ENCODE data around the gene OR8I2.

DNA sequence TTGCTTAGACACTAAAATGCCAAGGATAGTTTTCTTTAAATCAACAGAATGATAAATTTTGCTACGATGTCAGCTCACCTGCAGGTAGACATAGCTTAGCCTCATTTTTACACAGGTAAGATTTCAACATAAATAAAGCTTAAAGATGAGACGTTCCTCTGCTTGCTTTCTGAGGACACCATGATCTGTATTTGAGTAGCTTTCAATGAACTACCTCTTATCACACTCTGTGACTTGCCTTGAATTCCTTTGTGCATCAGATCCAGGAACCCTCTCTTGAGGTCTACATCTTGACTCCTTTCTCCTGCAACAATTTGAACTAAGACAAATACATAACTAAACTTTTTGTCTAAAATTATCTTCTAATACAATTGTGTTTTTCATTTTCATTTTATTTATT is 26.1 kb upstream of the OR8I2 start:
- no peak for TF ChIP-seq ZNF146 (CRISPR knock-in tag; IDR thresholded peaks at IDR 0.05; ENCODE audit: unreplicated experiment)
- no peak for TF ChIP-seq ZNF143 (CRISPR knock-in tag; IDR thresholded peaks at IDR 0.05)
- no peak for TF ChIP-seq DNMT1 (IDR thresholded peaks at IDR 0.05)
- TF ChIP-seq CREM (IDR thresholded peaks at IDR 0.05; ENCODE audit: low read depth): no peak
- no peak for TF ChIP-seq ZNF274 (IDR thresholded peaks at IDR 0.05; ENCODE audit: borderline replicate concordance, low read depth, low read length)
- no peak for TF ChIP-seq EP300 (IDR thresholded peaks at IDR 0.05; ENCODE audit: low read length)
